GM12865 (cell line): ENCODE data around the gene PIP4K2B.
"Not testable (repeated sequence)": the region's sequence is repeated elsewhere in the genome, so short reads cannot be mapped to it uniquely, and the experiment has no call there.

Experiments used
- DNase-seq: peaks from one replicate; pipeline ENCODE4 v3.0.0; 2010; ENCODE audit warnings: low read depth
- H3K4me3 ChIP-seq: 2 replicates; pipeline ENCODE4 v1.5.1; 2011; ENCODE audit warnings: mild to moderate bottlenecking, low read depth, low read length, control low read depth
- CTCF ChIP-seq: IDR thresholded peaks from 2 replicates; pipeline ENCODE4 v1.5.1; 2011; ENCODE audit warnings: low read length, control low read depth, low read depth, inconsistent platforms; ENCODE audit not compliant: insufficient read depth; ENCODE audit errors: missing control alignments

Gene PIP4K2B

GRCh38 chr17:38791162-38791561 is 8.2 kb downstream of the PIP4K2B start:
- no peak overlapping the region for H3K4me3 ChIP-seq
- no peak for TF ChIP-seq CTCF
- DNase-seq = no peak

- not testable (repeated sequence) for DNase-seq, H3K4me3 ChIP-seq
Observed at GRCh38 chr17:38790148-38790707, 9.1 kb downstream of the PIP4K2B start.

- TF ChIP-seq CTCF = no peak
- no peak overlapping the region for H3K4me3 ChIP-seq
- no peak for DNase-seq
Observed at GRCh38 chr17:38789185-38789584, 10.2 kb downstream of the PIP4K2B start.

- not testable (repeated sequence) for DNase-seq
Observed at GRCh38 chr17:38787999-38788398, 11.4 kb downstream of the PIP4K2B start.

GRCh38 chr17:38786372-38786771 is 13.0 kb downstream of the PIP4K2B start:
- no peak for DNase-seq
- no peak for TF ChIP-seq CTCF
- H3K4me3 ChIP-seq = no peak overlapping the region

More at GRCh38 chr17:38787999-38788398, 11.4 kb downstream of the PIP4K2B start:
- H3K4me3 ChIP-seq = not testable (repeated sequence)

GRCh38 chr17:38783227-38783626 is 16.1 kb downstream of the PIP4K2B start:
- H3K4me3 ChIP-seq = no peak overlapping the region
- no peak for TF ChIP-seq CTCF
- no peak for DNase-seq

- H3K4me3 ChIP-seq = no peak overlapping the region
- DNase-seq = no peak
- no peak for TF ChIP-seq CTCF
Observed at GRCh38 chr17:38779965-38780752, 19.2 kb downstream of the PIP4K2B start.
